ENCODE measurements around the gene PADI1. TPM values are rescaled to one million over a fixed set of nuclear protein-coding genes. Genes with fewer than 3 reads are reported as not detected.

The PADI1 gene
- polyA plus RNA-seq, 2 of the 4 experiments (the other 2 are of a cell fraction): 1.4 to 2.0 TPM

GRCh38 chr1:17192394-17193221, 12.3 kb upstream of the PADI1 start:
- TF ChIP-seq MAX (IDR thresholded peaks at IDR 0.05) (no peak), CEBPB (IDR thresholded peaks at IDR 0.05) (peak; percentile 28 to 87; a peak in 3 of 4 replicates)
- no peak; a peak in 1 of 6 replicates for ATAC-seq
- Histone ChIP-seq H3K4me2 (no peak overlapping the region), H3K4me3 (no peak overlapping the region), H3K27ac (peak overlapping the region in 1 of 2 experiments; percentile 93; a peak in 3 of 6 replicates), H3K4me1 (peaks cover 32% of the 10 kb centered on the region), H3K9me3 (no peaks in the 10 kb centered on the region; the same call in 2 of the 3 replicates)
- FAIRE-seq: no peak
- WGBS (ENCODE audit: missing lambda C conversion rate): 88% methylated on average over 11 of the region's 13 CpGs
- DNase-seq (ENCODE audit: low read depth in 1 of 2, low spot score in 1 of 2): no peak
- CTCF ChIA-PET: interaction anchor here (1.5 kb wide), 1 partner anchor 44 kb away, joined by 5 read pairs; no protein-coding TSS in a partner anchor
- POLR2A ChIA-PET: no interaction called here

GRCh38 chr1:17193222-17194132, 11.5 kb upstream of the PADI1 start:
- H3K27ac ChIP-seq: peak overlapping the region in 1 of 2 experiments; percentile 93; a peak in 3 of 6 replicates
- no peak overlapping the region for H3K4me2 ChIP-seq
- H3K4me1 ChIP-seq: peaks cover 34% of the 10 kb centered on the region
- CTCF ChIA-PET: interaction anchor here (1.5 kb wide), 1 partner anchor 43 kb away, joined by 5 read pairs; no protein-coding TSS in a partner anchor
- 93% methylated on average over 14 of the region's 17 CpGs for WGBS (ENCODE audit: missing lambda C conversion rate)
- FAIRE-seq (no peak), ATAC-seq (no peak), DNase-seq (ENCODE audit: low read depth in 1 of 2, low spot score in 1 of 2) (no peak)
- TF ChIP-seq, protein P1, sequence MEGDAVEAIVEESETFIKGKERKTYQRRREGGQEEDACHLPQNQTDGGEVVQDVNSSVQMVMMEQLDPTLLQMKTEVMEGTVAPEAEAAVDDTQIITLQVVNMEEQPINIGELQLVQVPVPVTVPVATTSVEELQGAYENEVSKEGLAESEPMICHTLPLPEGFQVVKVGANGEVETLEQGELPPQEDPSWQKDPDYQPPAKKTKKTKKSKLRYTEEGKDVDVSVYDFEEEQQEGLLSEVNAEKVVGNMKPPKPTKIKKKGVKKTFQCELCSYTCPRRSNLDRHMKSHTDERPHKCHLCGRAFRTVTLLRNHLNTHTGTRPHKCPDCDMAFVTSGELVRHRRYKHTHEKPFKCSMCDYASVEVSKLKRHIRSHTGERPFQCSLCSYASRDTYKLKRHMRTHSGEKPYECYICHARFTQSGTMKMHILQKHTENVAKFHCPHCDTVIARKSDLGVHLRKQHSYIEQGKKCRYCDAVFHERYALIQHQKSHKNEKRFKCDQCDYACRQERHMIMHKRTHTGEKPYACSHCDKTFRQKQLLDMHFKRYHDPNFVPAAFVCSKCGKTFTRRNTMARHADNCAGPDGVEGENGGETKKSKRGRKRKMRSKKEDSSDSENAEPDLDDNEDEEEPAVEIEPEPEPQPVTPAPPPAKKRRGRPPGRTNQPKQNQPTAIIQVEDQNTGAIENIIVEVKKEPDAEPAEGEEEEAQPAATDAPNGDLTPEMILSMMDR (IDR thresholded peaks at IDR 0.05): no peak
- peak; percentile 17 for TF ChIP-seq ZFP36 (IDR thresholded peaks at IDR 0.05; ENCODE audit: borderline replicate concordance, partially characterized antibody)
- TF ChIP-seq HMGXB4 (CRISPR knock-in tag; IDR thresholded peaks at IDR 0.05; ENCODE audit: borderline replicate concordance): no peak
- H3K9me3 ChIP-seq: no peaks in the 10 kb centered on the region; the same call in 2 of the 3 replicates
- H3K4me3 ChIP-seq: no peak overlapping the region
- POLR2A ChIA-PET: no interaction called here

- H3K4me1 ChIP-seq: peaks cover 41% of the 10 kb centered on the region
- H3K9me3 ChIP-seq: no peaks in the 10 kb centered on the region
- ATAC-seq (no peak), FAIRE-seq (no peak), DNase-seq (ENCODE audit: low read depth in 1 of 2, low spot score in 1 of 2) (no peak)
- no peak overlapping the region for H3K4me3 ChIP-seq
- TF ChIP-seq MAX (IDR thresholded peaks at IDR 0.05): no peak
- TF ChIP-seq RCOR1 (IDR thresholded peaks at IDR 0.05; ENCODE audit: low read depth, low read length): no peak
- TF ChIP-seq NR3C1 (IDR thresholded peaks at IDR 0.05): no peak
- no peak for TF ChIP-seq HOXA7 (CRISPR knock-in tag; IDR thresholded peaks at IDR 0.05)
- TF ChIP-seq TP53 (CRISPR knock-in tag; IDR thresholded peaks at IDR 0.05): no peak
- TF ChIP-seq JUN (IDR thresholded peaks at IDR 0.05): no peak
- no peak for TF ChIP-seq FOSL2 (IDR thresholded peaks at IDR 0.05)
- TF ChIP-seq FOSL2 (CRISPR knock-in tag; IDR thresholded peaks at IDR 0.05): no peak
- TF ChIP-seq CBX2 (IDR thresholded peaks at IDR 0.05; ENCODE audit: borderline replicate concordance, low read depth): no peak
- no peak for TF ChIP-seq CHD2 (IDR thresholded peaks at IDR 0.05; ENCODE audit: low read length, partially characterized antibody)
- no peak for TF ChIP-seq JUNB (IDR thresholded peaks at IDR 0.05)
- no peak for TF ChIP-seq KDM5A (IDR thresholded peaks at IDR 0.05)
- ChIA-PET CTCF (interaction anchor here (2.8 kb wide), 1 partner anchor 68 kb away, joined by 7 read pairs; no protein-coding TSS in a partner anchor), POLR2A (no interaction called here)
- H3K4me2 ChIP-seq: no peak overlapping the region
- H3K27ac ChIP-seq: peak overlapping the region in 1 of 2 experiments; percentile 93; a peak in 3 of 6 replicates
- 76% methylated on average over 3 of the region's 3 CpGs for WGBS (ENCODE audit: missing lambda C conversion rate)
Observed at GRCh38 chr1:17194133-17194475, 10.8 kb upstream of the PADI1 start.
